Fibroblast of lung (primary cell): ENCODE data around the gene ING4.

ENCODE experiments used
- CTCF ChIP-seq, 2 donors: IDR thresholded peaks in 1 of 2; conservative IDR thresholded peaks in 1 of 2; 1 replicate in 1 of 2; 2 replicates in 1 of 2; pipeline ENCODE4 v1.5.1; 2011 to 2012; ENCODE audit warnings: low read length in 2 of 2, control low read depth in 1 of 2, inconsistent platforms in 1 of 2, low read depth in 1 of 2, mild to moderate bottlenecking in 1 of 2
- EZH2 ChIP-seq: IDR thresholded peaks from 2 replicates; pipeline ENCODE4 v1.5.1; 2012; ENCODE audit warnings: low read length, control low read depth, mild to moderate bottlenecking; ENCODE audit errors: missing control alignments

DNA sequence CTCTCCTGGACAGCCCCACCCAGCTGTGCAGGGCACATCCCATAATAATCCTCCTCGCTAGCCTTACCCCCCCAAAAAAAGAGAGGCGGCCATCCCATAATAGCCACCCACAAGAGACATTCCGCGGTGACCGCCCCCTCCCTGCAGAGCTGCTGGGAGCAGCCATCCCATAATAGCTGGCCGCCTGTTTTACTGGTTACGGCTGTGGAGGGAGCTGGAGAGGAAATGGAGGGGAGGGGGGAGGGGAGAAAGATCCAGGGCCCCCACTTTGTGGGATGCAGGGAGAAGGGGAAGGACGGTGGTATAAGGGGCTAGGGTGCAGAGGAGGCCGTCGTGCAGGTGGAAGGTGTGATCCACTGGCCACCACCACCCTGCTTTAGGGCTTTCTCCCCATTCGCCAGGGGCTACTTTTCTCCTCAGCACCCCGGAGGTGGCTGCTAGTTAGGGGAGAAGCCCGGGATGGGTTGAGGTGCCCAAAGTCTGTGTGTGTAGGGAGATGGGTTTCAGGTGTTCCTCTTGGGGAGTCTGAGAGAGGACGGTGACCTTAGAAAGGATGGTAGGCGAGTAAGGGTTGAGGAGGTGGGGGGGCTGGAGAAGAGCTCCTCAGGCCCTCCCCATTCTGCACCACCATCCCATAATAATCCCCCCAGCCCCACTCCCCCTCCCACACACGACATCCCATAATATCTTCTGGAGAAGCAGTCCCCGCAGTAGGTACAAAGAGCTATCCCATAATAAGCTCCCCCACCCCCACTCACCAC is 49.7 kb downstream of the ING4 start:
- TF ChIP-seq CTCF (conservative IDR thresholded peaks at IDR 0.05 in 1 of 2, IDR thresholded peaks at IDR 0.05 in 1 of 2; ENCODE audit: low read depth in 1 of 2, low read length in 2 of 2), result peak in 1 of 2 donors; percentile 13
- no peak for TF ChIP-seq EZH2
